Caco-2 (cell line): ENCODE data around the gene CPVL. TPM values are rescaled to one million over a fixed set of nuclear protein-coding genes. Genes with fewer than 3 reads are reported as not detected.

Source experiments
- BruUV-seq: library from RNA; stranded (reverse); fragments of 400-500 nt; replicated peaks from 2 replicates; lab custom pipeline; 2021; lab: Mats Ljungman, UMichigan
- CTCF ChIA-PET: fragments of 300-600 bp; sonication (Branson Sonifier 250); formaldehyde crosslinking; loops from one replicate; lab custom pipeline; 2022; ENCODE audit warnings: antibody characterized with exemption; lab: Charles Lee
- POLR2A ChIA-PET: fragments of 300-600 bp; sonication (Branson Sonifier 250); formaldehyde crosslinking; loops from one replicate; lab custom pipeline; 2022; ENCODE audit warnings: antibody characterized with exemption; lab: Charles Lee
- DNase-seq, 2 experiments: peaks; one replicate each; pipeline versions ENCODE4 v3.0.0 to v3.0.0-alpha.2; 2020 to 2022
- H3K27me3 ChIP-seq: replicated peaks from 2 replicates; pipeline ENCODE4 v1.6.0; 2011; ENCODE audit warnings: low read length; ENCODE audit not compliant: control insufficient read depth, insufficient read depth
- H3K36me3 ChIP-seq: 2 replicates; pipeline ENCODE4 v1.5.1; 2011; ENCODE audit warnings: low read length; ENCODE audit not compliant: control insufficient read depth, insufficient read depth
- H3K4me1 ChIP-seq: fragments of 250-450 bp; sonication (Bioruptor Pico); 2 replicates; pipeline ENCODE4 v1.5.1; 2020; ENCODE audit warnings: mild to moderate bottlenecking
- H3K4me3 ChIP-seq: 2 replicates; pipeline ENCODE4 v1.5.1; 2011; ENCODE audit warnings: low read depth, mild to moderate bottlenecking, control low read depth, low read length
- H3K9me3 ChIP-seq: fragments of 250-450 bp; sonication (Bioruptor Pico); 2 replicates; pipeline ENCODE4 v1.5.1; 2020; ENCODE audit warnings: mild to moderate bottlenecking, moderate library complexity
- H3K27ac Mint-ChIP-seq: one replicate; pipeline ENCODE4 v1.8.0; 2022; ENCODE audit warnings: mixed read lengths; ENCODE audit not compliant: unreplicated experiment
- H3K27me3 Mint-ChIP-seq: one replicate; pipeline ENCODE4 v1.8.0; 2022; ENCODE audit warnings: mixed read lengths; ENCODE audit not compliant: insufficient read depth, unreplicated experiment
- H3K36me3 Mint-ChIP-seq: one replicate; pipeline ENCODE4 v1.8.0; 2022; ENCODE audit warnings: mild to moderate bottlenecking, mixed read lengths; ENCODE audit not compliant: insufficient read depth, unreplicated experiment
- H3K4me1 Mint-ChIP-seq: one replicate; pipeline ENCODE4 v1.8.0; 2022; ENCODE audit warnings: low read depth, mixed read lengths; ENCODE audit not compliant: unreplicated experiment
- H3K4me3 Mint-ChIP-seq: one replicate; pipeline ENCODE4 v1.8.0; 2022; ENCODE audit warnings: mild to moderate bottlenecking, moderate library complexity, mixed read lengths; ENCODE audit not compliant: unreplicated experiment
- H3K9me3 Mint-ChIP-seq: one replicate; pipeline ENCODE4 v1.8.0; 2022; ENCODE audit warnings: mixed read lengths; ENCODE audit not compliant: unreplicated experiment
- intact Hi-C: fragments of 100-400 bp; cut with micrococcal nuclease; formaldehyde crosslinking; loops from one replicate; pipeline ENCODE4 v1.10.0; 2022; ENCODE audit not compliant: unreplicated experiment
- total RNA-seq: library from RNA; stranded (reverse); gene quantifications from 2 replicates; pipeline ENCODE4 v1.2.3, GENCODE V29; 2022
- TF ChIP-seq, protein P1 (sequence below), 2 experiments: fragments of 200-600 bp in 1 of 2; IDR thresholded peaks; 1 replicate in 1 of 2; 2 replicates in 1 of 2; pipeline versions ENCODE4 v1.5.1 to v1.8.0; 2011 to 2022; ENCODE audit warnings: antibody characterized with exemption in 1 of 2, control low read depth in 1 of 2, inconsistent platforms in 1 of 2, low read depth in 1 of 2, low read length in 1 of 2, mild to moderate bottlenecking in 1 of 2, moderate library complexity in 1 of 2; ENCODE audit not compliant: insufficient read depth in 1 of 2, severe bottlenecking in 1 of 2, unreplicated experiment in 1 of 2

The CPVL gene
- total RNA-seq, 1 experiment from 2014 or later: 109 TPM

DNA sequence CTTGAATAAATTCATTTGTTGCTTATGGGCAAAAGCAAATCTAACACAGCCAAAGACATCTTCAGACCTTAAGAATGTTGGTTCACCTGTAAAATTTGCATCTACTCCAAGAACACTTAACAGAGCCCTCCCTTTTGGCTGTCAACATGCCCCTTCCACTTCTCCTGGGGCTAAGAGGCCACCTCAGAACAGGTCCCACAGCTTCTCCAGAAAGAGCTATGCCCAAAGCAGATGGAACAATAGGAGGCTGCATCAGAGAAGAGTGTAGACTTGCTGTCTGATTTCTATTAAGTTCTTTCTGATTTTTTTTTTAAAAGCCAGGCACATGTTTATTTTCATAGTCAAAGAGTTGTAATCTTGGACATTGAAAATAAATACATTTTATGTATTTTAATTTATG is 162.1 kb downstream of the CPVL start:
- no peak overlapping the region for H3K4me3 Mint-ChIP-seq

DNA sequence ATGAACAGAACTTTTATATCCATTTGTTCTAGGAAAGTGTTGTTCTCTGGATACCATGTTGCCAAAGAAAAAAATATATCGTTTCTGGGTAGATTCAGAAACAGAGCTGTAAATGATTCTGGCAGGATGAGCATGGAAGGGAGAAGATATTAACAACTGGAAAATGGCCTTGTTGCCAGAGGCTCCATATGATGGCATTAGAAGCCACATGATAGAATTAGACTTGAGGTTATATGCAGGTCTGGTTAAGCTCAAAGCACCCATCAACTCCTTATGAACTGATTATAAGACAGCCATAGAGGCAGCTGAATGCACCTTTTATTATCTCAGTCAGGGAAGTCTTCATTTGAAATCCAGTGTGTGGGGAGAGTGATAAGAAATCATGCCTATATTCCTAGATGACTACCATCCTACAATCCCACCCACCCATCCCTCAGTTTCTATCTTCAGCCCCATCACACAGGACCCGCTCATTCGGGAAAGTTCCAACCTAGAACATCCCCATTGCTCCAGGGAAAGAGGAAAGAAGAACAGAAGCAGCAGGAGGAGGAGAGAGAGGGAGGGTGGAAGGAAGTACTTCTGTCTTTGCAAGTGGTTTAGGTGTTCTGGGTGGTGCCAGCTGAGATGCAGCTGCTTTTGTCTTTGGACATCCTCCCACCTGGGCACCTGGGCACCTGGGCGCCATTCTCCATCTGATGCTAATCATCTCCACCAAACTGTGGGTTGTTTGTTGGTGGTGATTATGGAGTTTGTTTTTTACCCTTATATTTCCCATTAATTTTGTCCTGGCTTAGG is 162.7 kb downstream of the CPVL start:
- intact Hi-C loops: no loop called here
- no TSS peak for BruUV-seq
- Histone ChIP-seq H3K27me3 (no peaks in the 10 kb centered on the region), H3K9me3 (no peaks in the 10 kb centered on the region), H3K4me1 (peaks cover 11% of the 10 kb centered on the region), H3K36me3 (no peaks in the 10 kb centered on the region), H3K4me3 (no peak overlapping the region)
- Mint-ChIP-seq H3K9me3 (no peaks in the 10 kb centered on the region), H3K27ac (no peak overlapping the region), H3K4me3 (no peak overlapping the region), H3K27me3 (no peaks in the 10 kb centered on the region), H3K4me1 (peaks cover 20% of the 10 kb centered on the region), H3K36me3 (no peaks in the 10 kb centered on the region)
- POLR2A ChIA-PET: no interaction called here
- DNase-seq: no peak
- TF ChIP-seq, protein P1, sequence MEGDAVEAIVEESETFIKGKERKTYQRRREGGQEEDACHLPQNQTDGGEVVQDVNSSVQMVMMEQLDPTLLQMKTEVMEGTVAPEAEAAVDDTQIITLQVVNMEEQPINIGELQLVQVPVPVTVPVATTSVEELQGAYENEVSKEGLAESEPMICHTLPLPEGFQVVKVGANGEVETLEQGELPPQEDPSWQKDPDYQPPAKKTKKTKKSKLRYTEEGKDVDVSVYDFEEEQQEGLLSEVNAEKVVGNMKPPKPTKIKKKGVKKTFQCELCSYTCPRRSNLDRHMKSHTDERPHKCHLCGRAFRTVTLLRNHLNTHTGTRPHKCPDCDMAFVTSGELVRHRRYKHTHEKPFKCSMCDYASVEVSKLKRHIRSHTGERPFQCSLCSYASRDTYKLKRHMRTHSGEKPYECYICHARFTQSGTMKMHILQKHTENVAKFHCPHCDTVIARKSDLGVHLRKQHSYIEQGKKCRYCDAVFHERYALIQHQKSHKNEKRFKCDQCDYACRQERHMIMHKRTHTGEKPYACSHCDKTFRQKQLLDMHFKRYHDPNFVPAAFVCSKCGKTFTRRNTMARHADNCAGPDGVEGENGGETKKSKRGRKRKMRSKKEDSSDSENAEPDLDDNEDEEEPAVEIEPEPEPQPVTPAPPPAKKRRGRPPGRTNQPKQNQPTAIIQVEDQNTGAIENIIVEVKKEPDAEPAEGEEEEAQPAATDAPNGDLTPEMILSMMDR (IDR thresholded peaks at IDR 0.05; ENCODE audit: insufficient read depth in 1 of 2, low read depth in 1 of 2, low read length in 1 of 2, severe bottlenecking in 1 of 2, unreplicated experiment in 1 of 2): no peak
- CTCF ChIA-PET: no interaction called here

More for the DNA sequence above, 162.1 kb downstream of the CPVL start:
- no TSS peak for BruUV-seq
- Mint-ChIP-seq H3K9me3 (no peaks in the 10 kb centered on the region), H3K27ac (no peak overlapping the region), H3K27me3 (no peaks in the 10 kb centered on the region), H3K36me3 (no peaks in the 10 kb centered on the region), H3K4me1 (peaks cover 20% of the 10 kb centered on the region)
- intact Hi-C loops: no loop called here
- Histone ChIP-seq H3K27me3 (no peaks in the 10 kb centered on the region), H3K4me3 (no peak overlapping the region), H3K36me3 (no peaks in the 10 kb centered on the region), H3K4me1 (peaks cover 11% of the 10 kb centered on the region), H3K9me3 (no peaks in the 10 kb centered on the region)
- TF ChIP-seq, protein P1 (IDR thresholded peaks at IDR 0.05; ENCODE audit: insufficient read depth in 1 of 2, low read depth in 1 of 2, low read length in 1 of 2, severe bottlenecking in 1 of 2, unreplicated experiment in 1 of 2): no peak
- POLR2A ChIA-PET: no interaction called here
- DNase-seq: no peak
- CTCF ChIA-PET: no interaction called here

DNA sequence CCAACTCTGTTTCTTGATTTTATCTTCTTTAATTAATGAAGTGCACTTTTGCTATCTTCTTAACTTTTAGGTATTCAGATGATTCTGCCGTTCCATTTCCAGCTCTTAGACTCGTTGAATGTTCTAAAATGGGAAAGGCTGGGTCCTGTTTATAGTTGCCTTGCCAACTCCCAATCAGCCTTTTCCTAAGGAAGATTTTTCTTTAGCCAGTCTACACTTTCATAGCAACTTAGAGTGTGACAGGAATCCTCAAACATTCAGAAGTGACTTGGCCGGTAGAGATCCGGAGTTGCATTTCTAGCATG is 165.2 kb downstream of the CPVL start:
- H3K4me3 ChIP-seq: no peak overlapping the region
- Mint-ChIP-seq H3K9me3 (no peaks in the 10 kb centered on the region), H3K27me3 (no peaks in the 10 kb centered on the region), H3K4me1 (peaks cover 8% of the 10 kb centered on the region), H3K27ac (no peak overlapping the region), H3K4me3 (no peak overlapping the region), H3K36me3 (no peaks in the 10 kb centered on the region)
- no peak for DNase-seq
- POLR2A ChIA-PET: interaction anchor here (0.6 kb wide), 1 partner anchor 35 kb away, joined by 3 read pairs; no protein-coding TSS in a partner anchor
- intact Hi-C loops: no loop called here
- H3K36me3 ChIP-seq: no peaks in the 10 kb centered on the region
- BruUV-seq: no TSS peak
- H3K27me3 ChIP-seq: no peaks in the 10 kb centered on the region
- TF ChIP-seq, protein P1 (IDR thresholded peaks at IDR 0.05; ENCODE audit: insufficient read depth in 1 of 2, low read depth in 1 of 2, low read length in 1 of 2, severe bottlenecking in 1 of 2, unreplicated experiment in 1 of 2): no peak
- peaks cover 7% of the 10 kb centered on the region for H3K4me1 ChIP-seq
- H3K9me3 ChIP-seq: no peaks in the 10 kb centered on the region
- CTCF ChIA-PET: no interaction called here
